HG03558 (cell line): ENCODE results near the gene OR6M1.
A peak's percentile ranks its signal among the peaks of the same experiment; 100 is the strongest.

Source experiments
- ATAC-seq: cut with Tn5 transposase; IDR thresholded peaks from one replicate; pipeline ENCODE4 v1.9.1; 2021; ENCODE audit warnings: moderate number of reproducible peaks; ENCODE audit not compliant: unreplicated experiment; ENCODE audit errors: extremely low read depth

OR6M1 gene

DNA sequence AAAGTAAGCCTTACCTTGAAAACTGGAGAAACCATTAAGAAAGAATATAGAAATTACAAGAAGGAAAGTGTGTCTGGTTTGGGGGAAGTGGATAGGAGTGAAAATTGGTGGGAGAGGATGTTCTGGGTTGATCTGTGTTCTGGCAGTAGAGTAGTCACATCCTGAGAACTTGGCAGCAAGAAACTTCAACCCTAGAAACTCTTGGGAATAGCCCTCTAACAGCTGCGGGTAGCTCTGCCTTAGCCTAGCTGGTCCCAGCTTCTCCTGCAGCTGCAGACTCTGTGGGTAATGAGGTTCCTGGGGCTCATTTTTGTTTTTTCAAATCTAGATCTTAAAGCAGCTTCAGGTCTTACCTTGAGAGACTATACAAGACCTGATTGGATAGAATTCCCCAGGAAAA is 27.6 kb downstream of the OR6M1 start:
- no peak for ATAC-seq

DNA sequence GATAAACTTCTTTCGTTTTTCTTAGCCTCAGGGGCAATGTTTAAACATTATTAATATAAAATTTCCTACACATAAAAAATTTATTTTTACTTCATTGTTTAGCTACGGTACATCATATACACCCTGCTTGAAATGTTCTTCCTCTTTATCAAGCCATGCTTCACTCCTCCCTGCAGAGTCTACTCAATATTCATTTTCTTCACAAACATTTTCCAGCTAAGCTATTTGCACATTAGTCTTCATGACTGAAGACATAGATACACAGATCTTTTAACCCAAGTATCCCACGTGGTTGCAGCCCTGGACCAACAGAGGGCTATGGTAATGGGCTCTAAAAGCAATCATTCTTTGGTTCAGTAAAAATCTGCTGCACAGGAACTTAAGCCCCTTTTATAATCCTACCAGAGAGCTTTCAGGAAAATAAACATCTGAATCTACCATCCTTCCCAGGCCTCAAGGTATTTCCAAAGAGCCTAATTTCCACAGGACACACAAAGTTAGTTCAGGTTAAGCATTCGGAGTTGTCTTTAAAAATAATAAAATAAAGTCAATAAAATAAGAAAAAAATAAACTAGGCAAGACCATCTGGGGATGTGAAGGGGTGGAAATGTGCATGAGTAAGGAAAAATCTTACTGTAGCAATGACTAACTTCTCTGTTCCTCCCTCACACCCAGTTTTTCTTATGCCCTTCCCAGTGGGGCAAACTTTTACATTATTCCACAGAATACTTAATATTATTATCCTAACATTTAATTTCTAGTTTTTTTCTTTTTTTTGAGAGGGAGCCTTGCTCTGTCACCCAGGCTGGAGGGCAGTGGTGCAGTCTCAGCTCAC is 30.2 kb downstream of the OR6M1 start:
- ATAC-seq, result no peak

- no peak for ATAC-seq
Measured at GRCh38 chr11:123775289-123775688, 30.9 kb downstream of the OR6M1 start.

DNA sequence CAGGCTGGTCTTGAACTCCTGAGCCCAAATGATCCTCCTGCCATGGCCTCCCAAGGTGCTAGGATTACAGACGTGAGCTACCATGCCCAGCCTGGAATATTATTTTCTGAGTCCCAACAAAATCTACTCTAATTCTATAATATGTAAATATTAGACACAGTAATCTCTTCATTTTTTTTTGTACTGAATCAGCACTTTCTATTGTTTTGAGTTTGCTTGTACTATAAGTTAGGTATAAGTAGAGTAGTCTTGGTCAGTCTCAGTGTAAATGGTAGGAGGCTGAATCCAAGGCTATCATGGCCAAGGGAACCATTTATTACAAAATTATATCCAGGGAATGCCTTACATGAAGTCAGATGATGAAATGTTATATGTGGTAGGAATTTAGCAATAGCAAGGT is 32.2 kb downstream of the OR6M1 start:
- ATAC-seq, result no peak

GRCh38 chr11:123773026-123773425 is 33.1 kb downstream of the OR6M1 start:
- no peak for ATAC-seq

DNA sequence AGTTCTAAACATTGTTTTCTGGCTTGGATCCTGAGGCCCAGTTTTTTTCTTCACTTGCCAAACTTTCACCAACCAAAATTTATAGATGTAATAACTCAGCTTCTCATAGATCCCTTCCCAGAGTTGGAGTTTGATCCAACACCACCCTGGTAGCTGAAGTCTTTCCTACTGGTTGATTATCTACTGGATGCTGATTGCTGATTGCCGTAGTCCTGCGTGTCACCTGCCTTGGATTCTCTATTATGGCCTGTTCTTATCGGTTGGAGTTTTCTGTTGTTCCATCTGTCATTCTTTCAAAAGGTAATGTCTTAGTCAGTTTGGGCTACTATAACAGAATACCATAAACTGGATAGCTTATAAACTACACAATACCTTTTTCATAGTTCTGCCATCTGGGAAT is 34.5 kb downstream of the OR6M1 start:
- no peak for ATAC-seq

DNA sequence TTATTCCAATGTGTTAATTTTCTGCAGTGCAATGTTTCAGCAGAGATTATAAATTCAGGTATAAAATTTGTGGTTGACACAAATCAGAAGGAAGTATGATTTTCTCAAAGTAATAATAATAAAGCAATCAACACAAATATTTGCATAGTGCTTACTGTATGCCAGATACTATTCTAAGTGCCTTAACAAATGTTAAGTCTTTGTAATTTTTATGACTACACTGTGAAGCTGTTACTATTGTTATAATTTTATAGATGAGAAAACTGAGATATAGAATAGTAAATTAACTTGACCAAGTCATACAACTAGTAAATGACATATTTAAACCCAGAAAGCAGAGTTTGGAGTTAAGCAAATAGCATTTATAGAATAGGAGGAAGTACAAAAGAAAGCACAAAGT is 35.4 kb downstream of the OR6M1 start:
- no peak for ATAC-seq

- no peak for ATAC-seq
Measured at GRCh38 chr11:123765601-123766000, 40.5 kb downstream of the OR6M1 start.

DNA sequence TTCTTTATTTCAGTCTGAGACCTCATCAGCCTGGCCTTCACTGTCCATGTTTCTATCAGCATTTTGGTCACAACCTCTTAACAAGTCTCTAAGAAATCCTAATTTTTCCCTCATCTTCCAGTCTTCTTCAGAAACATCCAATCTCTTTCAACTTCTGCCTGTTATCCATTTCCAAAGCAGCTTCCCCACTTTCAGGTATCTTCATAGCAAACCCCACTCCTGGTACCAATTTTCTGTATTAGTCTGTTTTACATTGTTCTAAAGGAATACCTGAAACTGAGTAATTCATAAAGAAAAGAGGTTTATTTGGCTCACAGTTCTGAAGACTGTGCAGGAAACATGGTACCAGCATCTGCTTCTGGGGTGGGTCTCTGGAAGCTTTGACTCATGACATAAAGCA is 43.7 kb downstream of the OR6M1 start:
- ATAC-seq, result no peak

DNA sequence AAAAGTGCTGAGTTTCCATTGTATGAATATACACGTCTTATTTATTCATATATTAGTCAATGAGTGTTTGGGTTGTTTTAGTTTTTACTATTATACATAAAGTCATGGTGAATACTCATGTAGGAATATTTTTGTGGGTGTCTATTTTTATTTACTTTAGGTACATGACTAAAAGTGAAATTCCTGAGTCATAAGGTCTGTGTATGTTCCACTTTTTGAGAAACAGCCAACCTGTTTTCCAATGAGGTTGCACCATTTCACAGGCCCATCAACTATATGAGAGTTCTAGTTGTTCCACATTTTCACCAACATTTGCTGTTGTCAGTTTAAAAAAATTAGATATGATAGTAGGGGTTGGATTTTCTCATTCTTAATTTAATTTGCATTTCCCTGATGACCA is 45.3 kb downstream of the OR6M1 start:
- peak; percentile 81 for ATAC-seq

DNA sequence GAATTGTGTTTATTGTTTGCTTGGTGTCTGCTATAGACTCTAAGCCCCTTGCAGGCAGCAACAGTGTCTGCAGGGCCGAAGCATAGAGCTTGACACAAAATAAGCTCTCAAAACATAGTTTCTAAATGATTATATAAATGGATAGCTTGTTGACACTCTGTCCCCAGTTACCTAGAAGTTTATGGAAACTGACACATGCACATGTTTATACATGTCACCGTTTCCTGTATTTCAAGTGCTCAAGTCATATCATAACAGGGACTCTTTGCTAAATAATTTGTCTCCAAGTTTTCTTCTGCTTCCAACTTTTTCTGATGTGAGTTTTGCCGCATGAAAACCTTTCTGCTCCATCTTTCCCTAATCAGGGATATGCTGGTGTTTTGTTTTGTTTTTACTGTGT is 48.2 kb downstream of the OR6M1 start:
- no peak for ATAC-seq

- ATAC-seq, result no peak
Measured at GRCh38 chr11:123755813-123756212, 50.3 kb downstream of the OR6M1 start.
